Suprapubic skin (tissue), 4 donors: ENCODE measurements around the gene NEGR1.

Experiments
- CTCF ChIP-seq, 2 donors: fragments of 200-600 bp in 1 of 2; fragments of 450-650 bp in 1 of 2; sonication (generic) in 1 of 2; IDR thresholded peaks; one replicate each; pipeline ENCODE4 v1.5.1; 2016 to 2019; ENCODE audit warnings: antibody characterized with exemption in 2 of 2, mild to moderate bottlenecking in 1 of 2, moderate library complexity in 1 of 2
- EP300 ChIP-seq: sonication (generic); formaldehyde crosslinking; IDR thresholded peaks from one replicate; pipeline ENCODE4 v1.6.1; 2017; ENCODE audit warnings: antibody characterized with exemption
- POLR2A ChIP-seq, 2 donors: fragments of 450-650 bp; IDR thresholded peaks; one replicate each; pipeline ENCODE4 v1.6.1; 2017; ENCODE audit warnings: antibody characterized with exemption in 2 of 2, mild to moderate bottlenecking in 2 of 2, moderate library complexity in 2 of 2
- POLR2AphosphoS5 ChIP-seq, 3 donors: sonication (generic); formaldehyde crosslinking; IDR thresholded peaks; one replicate each; pipeline ENCODE4 v1.6.1; 2017; ENCODE audit warnings: antibody characterized with exemption in 3 of 3

DNA sequence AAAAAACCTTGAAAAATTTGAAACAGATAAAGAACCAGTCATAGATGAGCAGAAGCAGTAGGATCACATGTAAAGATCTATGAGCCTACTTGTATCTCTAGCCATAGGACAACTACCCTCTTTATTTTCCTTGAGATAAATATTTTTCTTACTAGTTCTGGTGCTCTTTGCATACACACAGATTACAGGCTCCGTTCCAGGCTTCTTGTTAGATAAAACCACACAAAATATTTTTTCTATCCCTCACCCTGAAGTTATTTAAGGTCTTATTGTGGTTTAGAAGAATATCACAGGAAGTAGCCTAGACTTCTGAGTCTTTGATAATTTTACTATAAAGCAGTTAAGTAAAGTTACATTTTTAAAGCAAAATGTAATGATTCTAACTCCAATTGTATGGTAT lies 512.2 kb downstream of the NEGR1 start:
- TF ChIP-seq POLR2A (IDR thresholded peaks at IDR 0.05) = no peak
- TF ChIP-seq CTCF (IDR thresholded peaks at IDR 0.05) = no peak
- TF ChIP-seq EP300 = no peak
- TF ChIP-seq POLR2AphosphoS5 (IDR thresholded peaks at IDR 0.05) = no peak
